HepG2 (cell line): ENCODE data around the gene ECE2. TPM values are rescaled to one million over a fixed set of nuclear protein-coding genes. Genes with fewer than 3 reads are reported as not detected.

Source experiments
- FOSL2 ChIP-seq: sonication (generic); formaldehyde crosslinking; IDR thresholded peaks from 2 replicates; pipeline ENCODE4 v1.4.0; 2020; ENCODE audit warnings: missing genetic modification reagents
- JDP2 ChIP-seq: sonication (generic); formaldehyde crosslinking; IDR thresholded peaks from 2 replicates; pipeline ENCODE4 v1.8.1; 2022; ENCODE audit warnings: missing genetic modification reagents, borderline replicate concordance
- KDM3A ChIP-seq: IDR thresholded peaks from 2 replicates; pipeline ENCODE4 v1.6.1; 2018; ENCODE audit warnings: low read depth, missing compliant biosample characterization
- KLF13 ChIP-seq: sonication (generic); formaldehyde crosslinking; IDR thresholded peaks from 2 replicates; pipeline ENCODE4 v1.4.0; 2020; ENCODE audit warnings: mild to moderate bottlenecking, missing genetic modification reagents
- NFAT5 ChIP-seq: sonication (generic); formaldehyde crosslinking; IDR thresholded peaks from 2 replicates; pipeline ENCODE4 v1.4.0; 2020; ENCODE audit warnings: missing genetic modification reagents
- NFATC3 ChIP-seq: sonication (generic); formaldehyde crosslinking; IDR thresholded peaks from 2 replicates; pipeline ENCODE4 v1.5.1; 2020; ENCODE audit warnings: mild to moderate bottlenecking, missing genetic modification reagents
- PHF8 ChIP-seq: sonication (generic); formaldehyde crosslinking; IDR thresholded peaks from 2 replicates; pipeline ENCODE4 v1.5.0; 2020; ENCODE audit warnings: missing genetic modification reagents
- PTBP1 ChIP-seq: fragments of 200-400 bp; formaldehyde crosslinking; IDR thresholded peaks from 2 replicates; pipeline ENCODE4 v1.6.1; 2018; ENCODE audit warnings: low read length, low read depth; ENCODE audit not compliant: poor library complexity, severe bottlenecking
- SMYD3 ChIP-seq: sonication (generic); formaldehyde crosslinking; IDR thresholded peaks from 2 replicates; pipeline ENCODE4 v1.8.1; 2023; ENCODE audit warnings: mild to moderate bottlenecking, missing genetic modification reagents
- TCF12 ChIP-seq, 2 experiments: fragments of 450-650 bp in 1 of 2; sonication (generic) in 1 of 2; formaldehyde crosslinking in 1 of 2; IDR thresholded peaks; 2 replicates each; pipeline versions ENCODE4 v1.6.1 to v1.8.0; 2017 to 2022; ENCODE audit warnings: antibody characterized with exemption in 1 of 2, mild to moderate bottlenecking in 1 of 2, missing genetic modification reagents in 1 of 2, moderate library complexity in 1 of 2
- WIZ ChIP-seq: sonication (generic); formaldehyde crosslinking; IDR thresholded peaks from 2 replicates; pipeline ENCODE4 v1.5.1; 2020; ENCODE audit warnings: mild to moderate bottlenecking, missing genetic modification reagents
- ZBTB2 ChIP-seq: sonication (generic); formaldehyde crosslinking; IDR thresholded peaks from 2 replicates; pipeline ENCODE4 v1.8.0; 2022; ENCODE audit warnings: low read depth, missing genetic modification reagents
- ZBTB42 ChIP-seq: sonication (generic); formaldehyde crosslinking; IDR thresholded peaks from 2 replicates; pipeline ENCODE4 v1.5.0; 2020; ENCODE audit warnings: mild to moderate bottlenecking, missing genetic modification reagents
- ZBTB44 ChIP-seq: sonication (generic); formaldehyde crosslinking; IDR thresholded peaks from 2 replicates; pipeline ENCODE4 v1.4.0; 2020; ENCODE audit warnings: missing genetic modification reagents
- ZC3H13 ChIP-seq: sonication (generic); formaldehyde crosslinking; IDR thresholded peaks from 2 replicates; pipeline ENCODE4 v1.8.1; 2023; ENCODE audit warnings: mild to moderate bottlenecking, missing genetic modification reagents, moderate library complexity
- ZNF550 ChIP-seq: sonication (generic); formaldehyde crosslinking; IDR thresholded peaks from 2 replicates; pipeline ENCODE4 v1.4.0; 2020; ENCODE audit warnings: mild to moderate bottlenecking, missing genetic modification reagents, borderline replicate concordance
- ZNF616 ChIP-seq: sonication (generic); formaldehyde crosslinking; IDR thresholded peaks from 2 replicates; pipeline ENCODE4 v1.5.0; 2020; ENCODE audit warnings: low read depth, mild to moderate bottlenecking, missing genetic modification reagents
- ZNF75D ChIP-seq: sonication (generic); formaldehyde crosslinking; IDR thresholded peaks from 2 replicates; pipeline ENCODE4 v1.8.1; 2023; ENCODE audit warnings: missing genetic modification reagents, mild to moderate bottlenecking, borderline replicate concordance
- polyA plus RNA-seq, 8 experiments: library from polyadenylated mRNA; depleted of rRNA in 3 of 8; stranded (reverse) in 7 of 8; unstranded in 1 of 8; fragments of >200 nt; fragmentation: Illumina TruSeq in 4 of 8; extraction: Trizol in 4 of 8; gene quantifications; 2 replicates each; pipeline versions ENCODE4 v1.2.1 to v1.2.3, GENCODE V29; 2011 to 2016; ENCODE audit warnings: low read depth in 4 of 8, missing spikeins in 1 of 8, mixed read lengths in 1 of 8; ENCODE audit not compliant: insufficient read depth in 1 of 8
- total RNA-seq, 5 experiments: library from RNA; depleted of rRNA; stranded (reverse); fragments of >200 nt; fragmentation: Illumina TruSeq; extraction: Trizol; gene quantifications; 2 replicates each; pipeline ENCODE4 v1.2.3, GENCODE V29; 2016; ENCODE audit warnings: low read depth in 1 of 5

The ECE2 gene
- total and polyA plus RNA-seq, 2 of the 13 experiments (the other 11 are each of a cell fraction or from before 2014, with no cell fraction given), result not detected

- TF ChIP-seq ZBTB2 (peak; percentile 78), ZNF550 (CRISPR knock-in tag) (0 out of 2 replicates have a peak, but pooled peaks have one; percentile 63), SMYD3 (CRISPR knock-in tag) (no peak), NFAT5 (CRISPR knock-in tag) (no peak), ZC3H13 (peak; percentile 81), ZBTB44 (no peak), NFATC3 (CRISPR knock-in tag) (no peak), JDP2 (CRISPR knock-in tag) (no peak), ZBTB42 (0 out of 2 replicates have a peak, but pooled peaks have one; percentile 68), TCF12 (IDR thresholded peaks at IDR 0.05) (no peak), TCF12 (CRISPR knock-in tag; IDR thresholded peaks at IDR 0.05) (no peak), WIZ (CRISPR knock-in tag) (no peak), PTBP1 (no peak), KDM3A (no peak; the same call in 1 of the 2 replicates), ZNF616 (0 out of 2 replicates have a peak, but pooled peaks have one; percentile 42), ZNF75D (CRISPR knock-in tag) (no peak), KLF13 (CRISPR knock-in tag) (no peak), FOSL2 (CRISPR knock-in tag) (peak; percentile 60; the same call in 1 of the 2 replicates), PHF8 (peak; percentile 88)
These were observed 60.1 kb downstream of the ECE2 start (continued) for GRCh38 chr3:184335661-184336546.
